ENCODE measurements around the gene PRDM2. TPM values are rescaled to one million over a fixed set of nuclear protein-coding genes. Genes with fewer than 3 reads are reported as not detected.

Gene PRDM2
- total and polyA plus RNA-seq, 2 experiments from 2014 or later = 9.7 to 15.1 TPM

- no peaks in the 10 kb centered on the region for H3K9me2 ChIP-seq (ENCODE audit: insufficient read depth)
- no peaks in the 10 kb centered on the region for H3F3A ChIP-seq (ENCODE audit: insufficient read depth)
- H3K27me3 ChIP-seq (replicated peaks; ENCODE audit: insufficient read depth) = no peaks in the 10 kb centered on the region
- H3K36me3 ChIP-seq (ENCODE audit: low read depth) = no peaks in the 10 kb centered on the region
- WGBS, 2 experiments (ENCODE audit: low coverage in 1 of 2, low lambda C conversion rate in 2 of 2, missing lambda C conversion rate in 2 of 2) = 91 to 93% methylated on average over 19 of the region's 19 CpGs
- no peak overlapping the region for H3K9ac ChIP-seq
- H3K27ac ChIP-seq = no peak overlapping the region
- no peaks in the 10 kb centered on the region for H4K20me1 ChIP-seq (ENCODE audit: insufficient read depth)
- no peaks in the 10 kb centered on the region for H3K9me3 ChIP-seq (ENCODE audit: low read depth)
- DNase-seq = no peak
- in situ Hi-C loops (cut with MboI) = loop anchor here (10.0 kb wide), 1 partner anchor 128 kb away; no protein-coding TSS in a partner anchor
- H3K4me1 ChIP-seq (ENCODE audit: insufficient read depth) = no peaks in the 10 kb centered on the region
- H3K4me2 ChIP-seq (ENCODE audit: unreplicated experiment) = no peak overlapping the region
- no peak overlapping the region for H2AFZ ChIP-seq
- TF ChIP-seq EZH2phosphoT487 (IDR thresholded peaks at IDR 0.05; ENCODE audit: insufficient read depth, low read depth) (no peak), EZH2 (IDR thresholded peaks at IDR 0.05; ENCODE audit: insufficient read depth, poor library complexity, severe bottlenecking) (no peak)
- H3K4me3 ChIP-seq = no peak overlapping the region
- H3K79me2 ChIP-seq (ENCODE audit: insufficient read depth) = peaks cover 5% of the 10 kb centered on the region; the same call in 1 of the 2 replicates
Observed at GRCh38 chr1:13802782-13803545, 103.0 kb downstream of the PRDM2 start.

GRCh38 chr1:13803546-13804239 lies 103.7 kb downstream of the PRDM2 start:
- WGBS, 2 experiments (ENCODE audit: low coverage in 1 of 2, low lambda C conversion rate in 2 of 2, missing lambda C conversion rate in 2 of 2) = 90 to 92% methylated on average over 18 of the region's 18 CpGs
- Histone ChIP-seq H3K9me2 (ENCODE audit: insufficient read depth) (no peaks in the 10 kb centered on the region), H3K9ac (no peak overlapping the region), H3K27me3 (replicated peaks; ENCODE audit: insufficient read depth) (no peaks in the 10 kb centered on the region), H3F3A (ENCODE audit: insufficient read depth) (no peaks in the 10 kb centered on the region), H3K4me1 (ENCODE audit: insufficient read depth) (no peaks in the 10 kb centered on the region), H3K9me3 (ENCODE audit: low read depth) (no peaks in the 10 kb centered on the region), H3K4me3 (no peak overlapping the region), H4K20me1 (ENCODE audit: insufficient read depth) (no peaks in the 10 kb centered on the region), H3K36me3 (ENCODE audit: low read depth) (no peaks in the 10 kb centered on the region), H2AFZ (no peak overlapping the region), H3K27ac (no peak overlapping the region), H3K4me2 (ENCODE audit: unreplicated experiment) (no peak overlapping the region), H3K79me2 (ENCODE audit: insufficient read depth) (peaks cover 5% of the 10 kb centered on the region; the same call in 1 of the 2 replicates)
- TF ChIP-seq EZH2phosphoT487 (IDR thresholded peaks at IDR 0.05; ENCODE audit: insufficient read depth, low read depth) (no peak), EZH2 (IDR thresholded peaks at IDR 0.05; ENCODE audit: insufficient read depth, poor library complexity, severe bottlenecking) (no peak)
- no peak for DNase-seq
- in situ Hi-C loops (cut with MboI) = loop anchor here (10.0 kb wide), 1 partner anchor 129 kb away; no protein-coding TSS in a partner anchor

- Histone ChIP-seq H3K27ac (no peak overlapping the region), H3K9ac (no peak overlapping the region), H3K9me2 (ENCODE audit: insufficient read depth) (no peaks in the 10 kb centered on the region), H3K79me2 (ENCODE audit: insufficient read depth) (no peaks in the 10 kb centered on the region; the same call in 1 of the 2 replicates), H3F3A (ENCODE audit: insufficient read depth) (no peaks in the 10 kb centered on the region), H3K9me3 (ENCODE audit: low read depth) (no peaks in the 10 kb centered on the region), H3K4me1 (ENCODE audit: insufficient read depth) (no peaks in the 10 kb centered on the region), H3K4me3 (no peak overlapping the region), H3K36me3 (ENCODE audit: low read depth) (no peaks in the 10 kb centered on the region), H2AFZ (no peak overlapping the region), H3K4me2 (ENCODE audit: unreplicated experiment) (no peak overlapping the region), H3K27me3 (replicated peaks; ENCODE audit: insufficient read depth) (no peaks in the 10 kb centered on the region), H4K20me1 (ENCODE audit: insufficient read depth) (no peaks in the 10 kb centered on the region)
- TF ChIP-seq EZH2phosphoT487 (IDR thresholded peaks at IDR 0.05; ENCODE audit: insufficient read depth, low read depth) (no peak), EZH2 (IDR thresholded peaks at IDR 0.05; ENCODE audit: insufficient read depth, poor library complexity, severe bottlenecking) (no peak)
- no peak for DNase-seq
- in situ Hi-C loops (cut with MboI) = loop anchor here (10.0 kb wide), 1 partner anchor 129 kb away; no protein-coding TSS in a partner anchor
- 85 to 93% methylated on average over 10 to 11 of the region's 11 CpGs for WGBS, 2 experiments (ENCODE audit: low coverage in 1 of 2, low lambda C conversion rate in 2 of 2, missing lambda C conversion rate in 2 of 2)
Observed at GRCh38 chr1:13804240-13804633, 104.2 kb downstream of the PRDM2 start.

- no peak overlapping the region for H2AFZ ChIP-seq
- no peaks in the 10 kb centered on the region for H3K9me3 ChIP-seq (ENCODE audit: low read depth)
- in situ Hi-C loops (cut with MboI) = loop anchor here (10.0 kb wide), 1 partner anchor 131 kb away; no protein-coding TSS in a partner anchor
- no peaks in the 10 kb centered on the region for H4K20me1 ChIP-seq (ENCODE audit: insufficient read depth)
- H3K36me3 ChIP-seq (ENCODE audit: low read depth) = no peaks in the 10 kb centered on the region
- no peak overlapping the region for H3K4me2 ChIP-seq (ENCODE audit: unreplicated experiment)
- H3K27ac ChIP-seq = no peak overlapping the region
- H3K4me1 ChIP-seq (ENCODE audit: insufficient read depth) = no peaks in the 10 kb centered on the region
- no peak overlapping the region for H3K4me3 ChIP-seq
- H3K27me3 ChIP-seq (replicated peaks; ENCODE audit: insufficient read depth) = no peaks in the 10 kb centered on the region
- no peaks in the 10 kb centered on the region for H3K9me2 ChIP-seq (ENCODE audit: insufficient read depth)
- no peak for DNase-seq
- H3K9ac ChIP-seq = no peak overlapping the region
- TF ChIP-seq EZH2phosphoT487 (IDR thresholded peaks at IDR 0.05; ENCODE audit: insufficient read depth, low read depth) = no peak
- 90 to 93% methylated on average over 5 of the region's 5 CpGs for WGBS, 2 experiments (ENCODE audit: low coverage in 1 of 2, low lambda C conversion rate in 2 of 2, missing lambda C conversion rate in 2 of 2)
- H3K79me2 ChIP-seq (ENCODE audit: insufficient read depth) = no peaks in the 10 kb centered on the region
- H3F3A ChIP-seq (ENCODE audit: insufficient read depth) = no peaks in the 10 kb centered on the region
Observed at GRCh38 chr1:13805431-13805830, 105.4 kb downstream of the PRDM2 start.
